Fibroblast of skin of right biceps (primary cell): Measurements from ENCODE around the gene CRB2.
A peak's percentile ranks its signal among the peaks of the same experiment; 100 is the strongest.
"Not testable (repeated sequence)": the region's sequence is repeated elsewhere in the genome, so short reads cannot be mapped to it uniquely, and the experiment has no call there.

Experiments
- DNase-seq: peaks from one replicate; pipeline ENCODE4 v3.0.0-alpha.2; 2013

Gene CRB2

DNA sequence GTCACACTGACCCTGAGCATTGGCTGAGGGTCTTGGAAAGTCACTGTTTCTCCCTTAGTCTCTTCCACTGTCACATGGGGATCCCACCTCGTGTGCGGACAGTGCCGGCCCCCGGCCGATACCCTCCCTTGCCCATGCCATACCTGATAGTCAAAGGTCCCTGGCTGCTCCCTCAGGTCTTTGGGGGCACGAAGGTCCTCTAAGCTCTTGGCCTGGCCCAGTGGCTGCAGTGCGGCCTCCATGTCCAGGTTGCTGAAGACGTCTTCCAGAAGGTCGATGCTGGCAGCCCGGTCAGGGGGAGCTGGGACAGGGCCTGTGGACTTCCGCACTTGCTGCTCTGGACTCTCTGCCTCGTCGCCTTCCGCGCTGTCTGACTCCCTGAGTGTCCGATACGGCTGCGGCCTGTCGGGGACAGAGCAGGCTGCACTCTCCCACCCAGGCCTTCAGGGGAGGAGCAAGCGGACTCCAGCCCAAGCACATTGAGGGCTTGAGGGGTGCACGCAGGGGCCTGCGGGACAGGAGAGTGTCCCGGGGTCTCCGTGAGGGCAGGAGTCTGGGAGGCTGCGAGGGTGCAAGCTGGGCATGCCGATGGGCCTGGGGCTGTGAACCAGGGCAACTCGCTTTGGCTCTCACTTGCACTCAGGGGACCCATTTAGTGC lies 27.6 kb downstream of the CRB2 start:
- no peak for DNase-seq

DNA sequence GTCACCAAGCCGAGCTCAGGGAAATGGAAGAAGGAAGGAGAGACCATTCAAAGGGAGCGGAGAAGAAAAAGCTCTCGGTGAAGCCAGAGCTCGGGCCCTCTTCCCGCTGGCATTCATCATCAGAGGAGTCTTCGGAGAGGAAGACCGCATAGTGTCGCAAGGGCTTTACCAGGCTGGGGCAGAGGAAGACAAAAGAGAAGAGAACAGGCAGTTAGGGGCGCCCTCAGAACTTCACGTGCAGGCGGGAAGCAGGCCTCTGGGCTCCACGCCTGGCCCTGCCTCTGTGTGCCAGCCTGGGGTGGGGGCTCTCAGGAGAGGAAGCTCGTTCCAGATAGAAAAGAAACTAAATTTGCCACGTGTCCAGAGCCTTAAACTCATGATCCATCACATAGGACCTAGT lies 31.7 kb downstream of the CRB2 start:
- DNase-seq, result no peak

DNA sequence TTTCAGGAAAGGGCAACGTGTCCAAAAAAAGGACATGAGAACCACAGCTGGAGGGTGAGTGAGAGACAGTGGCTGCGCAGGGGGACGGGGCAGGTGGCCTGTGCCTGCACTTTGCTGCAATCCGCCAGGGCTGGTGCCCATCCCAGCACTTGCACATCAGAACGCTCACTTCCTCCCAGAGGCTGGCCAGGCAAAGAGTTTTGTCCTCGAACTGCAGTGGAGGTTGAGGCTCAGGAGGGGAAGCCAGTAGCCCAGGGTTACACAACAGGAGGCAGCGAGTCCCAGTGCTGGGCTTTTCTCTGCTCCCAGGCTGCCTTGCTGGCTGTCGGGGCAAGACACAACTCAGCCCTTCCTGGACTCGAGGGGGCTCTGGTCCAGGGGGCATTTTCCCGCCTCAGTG lies 33.1 kb downstream of the CRB2 start:
- no peak for DNase-seq

DNA sequence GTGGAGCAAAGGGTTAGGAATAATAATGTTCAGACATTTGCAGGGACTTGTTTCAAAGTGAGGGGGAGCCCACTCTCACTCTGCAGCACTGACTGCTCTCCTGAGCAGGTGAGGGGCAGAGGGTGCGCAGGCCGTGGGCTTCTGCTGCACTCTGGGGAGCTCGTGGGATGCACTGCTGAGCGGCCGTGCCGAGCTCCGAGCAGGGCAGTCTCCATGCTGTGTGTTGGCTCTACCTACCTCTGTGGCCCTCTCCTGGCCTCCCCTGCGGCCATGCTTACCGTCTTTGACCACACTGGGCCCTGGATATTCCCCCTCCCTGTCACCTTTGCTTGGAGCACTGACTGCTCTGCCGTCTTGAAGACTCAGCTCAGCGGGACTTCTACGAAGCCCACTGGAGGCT lies 33.7 kb downstream of the CRB2 start:
- DNase-seq, result no peak

DNA sequence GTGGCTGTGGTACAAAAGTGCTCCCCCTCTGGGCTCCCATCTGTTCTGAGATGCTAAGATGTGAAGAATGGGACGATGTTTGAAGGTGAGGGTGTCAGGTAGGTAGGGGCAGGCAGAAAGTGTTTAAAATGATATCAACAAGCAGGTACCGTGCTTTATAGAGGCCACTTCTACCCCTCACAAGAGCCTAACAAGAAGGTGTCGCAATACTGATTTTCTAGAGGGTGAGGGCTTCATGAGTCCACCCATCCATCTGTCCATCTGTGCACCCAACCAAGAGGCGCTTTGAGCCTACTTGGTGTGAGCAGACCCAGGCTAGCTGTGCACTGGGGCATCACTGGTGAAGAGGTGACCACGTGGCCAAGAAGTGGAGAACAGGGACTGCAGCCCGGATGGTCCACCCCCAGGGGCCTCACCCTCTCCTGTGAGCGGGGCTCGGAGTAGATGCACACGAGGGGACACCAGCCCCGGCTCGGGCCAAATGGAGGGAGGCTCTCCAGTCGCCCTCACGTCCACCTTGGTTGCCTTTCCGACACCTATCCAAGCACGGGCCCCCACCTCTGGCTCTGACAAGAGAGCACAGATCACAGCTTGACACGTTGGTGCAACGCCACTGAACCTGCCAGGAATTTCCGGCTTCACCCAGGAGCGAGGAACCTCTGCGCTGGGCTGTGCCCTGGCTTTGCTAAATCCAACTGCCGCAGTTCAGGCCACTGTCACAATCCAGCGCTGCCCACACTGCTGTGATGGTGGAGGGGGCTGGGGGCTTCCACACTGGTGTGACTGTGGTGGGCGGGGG lies 34.5 kb downstream of the CRB2 start:
- no peak for DNase-seq

DNA sequence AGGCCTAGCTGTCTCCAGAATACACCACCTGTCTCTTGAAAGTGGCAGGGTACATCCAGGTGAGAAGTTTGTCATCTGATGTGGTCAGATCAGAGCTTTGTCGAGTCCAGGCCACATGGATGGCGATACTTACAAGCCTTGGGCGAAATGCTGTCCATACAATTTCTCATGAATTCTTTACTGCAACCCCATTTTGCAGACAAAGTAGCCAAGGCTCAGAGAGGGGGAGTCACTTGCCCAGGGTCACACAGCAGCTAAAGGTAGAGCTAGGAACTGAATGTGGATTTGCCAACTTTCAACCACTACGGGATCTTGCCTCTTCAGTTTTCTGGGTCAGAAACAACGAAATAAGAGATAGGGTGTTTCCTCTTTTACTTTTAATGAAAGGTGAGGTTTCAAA lies 35.2 kb downstream of the CRB2 start:
- DNase-seq, result no peak

DNA sequence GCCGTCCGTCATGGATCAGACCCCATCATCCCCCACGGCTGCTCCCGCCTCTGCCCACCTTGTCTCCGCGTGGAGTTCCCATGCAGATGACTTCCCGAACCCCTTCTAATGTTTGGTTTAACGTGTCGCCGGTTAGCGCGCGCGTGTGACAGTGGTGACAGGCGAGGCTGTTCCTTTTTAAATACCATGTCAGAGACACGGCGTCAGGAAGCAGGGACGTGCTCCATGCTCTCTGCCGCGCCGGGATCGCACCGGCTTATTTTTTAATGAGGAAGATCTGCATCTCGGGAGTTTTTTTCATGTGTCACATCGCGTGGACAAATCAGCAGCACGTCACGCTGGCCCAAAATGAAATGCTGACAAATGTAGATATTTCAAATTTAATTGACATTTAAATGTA lies 35.9 kb downstream of the CRB2 start:
- no peak for DNase-seq

DNA sequence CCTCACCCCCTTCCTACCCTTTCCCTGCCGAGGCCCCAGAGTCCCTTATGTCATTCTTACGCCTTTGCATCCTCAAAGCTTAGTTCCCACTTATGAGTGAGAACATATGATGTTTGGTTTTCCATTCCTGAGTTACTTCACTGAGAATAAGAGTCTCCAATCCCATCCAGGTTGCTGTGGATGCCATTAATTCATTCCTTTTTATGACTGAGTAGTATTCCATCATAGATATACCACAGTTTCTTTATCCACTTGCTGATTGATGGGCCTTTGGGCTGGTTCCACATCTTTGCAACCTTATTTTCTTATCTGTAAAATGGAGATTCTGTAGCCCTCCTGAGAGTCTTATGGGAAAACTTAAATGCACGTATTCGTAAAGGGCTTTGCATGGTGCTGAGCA lies 36.8 kb downstream of the CRB2 start:
- DNase-seq, result no peak

DNA sequence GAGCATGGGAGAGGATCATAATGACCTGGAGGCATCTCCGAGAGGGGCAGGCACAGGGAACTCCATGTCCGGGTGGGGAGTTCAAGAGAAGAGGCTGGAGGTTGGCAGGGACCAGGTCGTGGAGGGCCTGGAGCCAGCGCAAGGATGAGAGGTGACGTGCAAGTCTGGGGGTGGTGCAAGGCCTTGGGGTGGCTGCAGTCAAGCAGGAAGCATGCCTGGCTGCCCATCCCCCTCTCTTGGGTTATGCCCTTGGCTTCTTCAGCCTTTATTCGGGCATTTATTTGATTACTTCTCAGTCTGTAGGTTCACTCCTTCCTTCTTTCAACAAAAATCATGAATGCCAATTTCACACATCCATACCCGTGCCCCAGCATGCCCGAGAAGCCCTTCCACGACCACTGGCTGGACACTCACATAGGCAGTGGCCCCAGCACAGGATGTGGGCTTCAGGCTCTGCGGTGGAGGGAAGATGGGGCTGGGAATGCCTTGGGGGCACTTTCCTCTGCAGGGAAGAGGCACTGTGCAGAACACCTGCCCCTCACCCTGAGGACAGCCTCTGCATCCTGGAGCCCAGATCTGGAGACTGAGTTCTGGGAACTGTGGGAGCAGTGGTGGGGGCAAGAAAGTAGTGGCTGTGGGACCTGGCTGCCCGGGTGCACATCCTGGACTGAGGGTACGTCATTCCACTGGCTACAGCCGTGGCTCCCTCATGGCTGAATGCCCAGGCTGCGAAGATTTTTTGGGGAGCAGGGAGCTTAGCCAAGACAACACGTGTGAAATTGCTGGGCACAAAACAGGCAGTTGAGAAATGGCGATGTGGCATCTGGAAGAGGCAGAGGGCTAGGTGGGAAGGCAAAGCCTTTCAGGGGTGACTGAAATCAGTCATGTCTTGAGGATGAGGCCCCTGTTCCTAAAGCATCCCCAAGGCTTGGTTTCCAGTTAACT lies 38.6 kb downstream of the CRB2 start:
- DNase-seq, result no peak

DNA sequence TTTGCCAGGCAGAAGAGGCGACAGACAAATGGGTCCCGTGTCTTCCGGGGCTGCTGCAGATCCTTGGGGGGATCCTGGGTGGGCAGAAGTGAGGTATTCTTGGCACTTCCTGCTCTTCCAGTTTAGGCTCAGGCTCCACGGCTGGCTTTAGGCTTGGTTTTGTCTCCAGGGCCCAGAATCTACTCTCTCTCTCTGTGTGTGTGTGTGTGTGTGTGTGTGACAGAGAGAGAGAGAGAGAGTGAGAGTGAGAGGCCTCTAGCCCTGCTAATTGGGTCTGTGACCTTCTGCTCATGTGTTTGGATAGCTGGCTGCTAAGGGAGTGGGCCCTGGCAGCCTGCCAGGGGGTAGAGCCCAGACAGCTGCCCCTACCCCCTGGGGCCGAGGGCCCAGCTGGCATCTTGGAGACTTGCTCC lies 39.3 kb downstream of the CRB2 start:
- DNase-seq, result no peak

DNA sequence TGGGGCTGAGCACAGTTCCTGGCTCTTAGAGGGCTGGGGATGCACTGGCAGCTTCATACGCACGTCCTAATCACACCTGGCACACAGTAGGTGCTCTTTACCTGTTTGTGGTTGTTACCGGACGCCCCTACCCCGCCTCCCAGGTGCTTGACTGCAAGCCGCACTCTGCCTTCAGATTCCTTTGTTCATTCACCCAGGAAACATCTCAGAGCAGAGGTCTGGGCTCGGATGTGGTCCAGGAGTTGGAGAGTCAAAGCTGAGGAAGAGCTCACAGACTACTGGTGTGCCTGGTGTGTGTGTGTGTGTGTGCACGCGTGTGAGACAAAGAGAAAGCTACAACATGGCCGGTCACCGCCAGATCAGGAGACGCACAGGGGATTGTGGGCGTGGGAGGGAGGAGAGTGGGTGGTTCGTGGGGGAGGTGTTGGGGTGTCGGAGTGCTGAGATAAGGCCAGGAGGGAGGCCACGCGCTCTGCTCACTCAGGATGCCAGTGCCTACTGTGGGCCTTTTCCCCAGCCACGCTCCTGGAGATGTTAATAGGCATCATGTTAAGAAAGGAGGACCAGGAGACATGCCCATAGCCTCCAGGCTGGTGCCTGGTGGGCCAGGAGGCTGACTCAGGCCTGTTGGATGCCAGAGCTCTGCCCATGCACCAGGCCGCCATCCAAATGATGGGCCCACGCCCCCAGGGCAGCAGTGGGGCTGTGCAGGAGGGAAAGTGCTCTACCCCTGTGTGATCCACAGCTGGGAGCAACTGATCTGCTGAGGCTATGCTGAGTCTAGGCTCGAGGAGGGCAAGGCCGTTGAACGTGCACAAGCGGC lies 39.9 kb downstream of the CRB2 start:
- DNase-seq, result no peak

DNA sequence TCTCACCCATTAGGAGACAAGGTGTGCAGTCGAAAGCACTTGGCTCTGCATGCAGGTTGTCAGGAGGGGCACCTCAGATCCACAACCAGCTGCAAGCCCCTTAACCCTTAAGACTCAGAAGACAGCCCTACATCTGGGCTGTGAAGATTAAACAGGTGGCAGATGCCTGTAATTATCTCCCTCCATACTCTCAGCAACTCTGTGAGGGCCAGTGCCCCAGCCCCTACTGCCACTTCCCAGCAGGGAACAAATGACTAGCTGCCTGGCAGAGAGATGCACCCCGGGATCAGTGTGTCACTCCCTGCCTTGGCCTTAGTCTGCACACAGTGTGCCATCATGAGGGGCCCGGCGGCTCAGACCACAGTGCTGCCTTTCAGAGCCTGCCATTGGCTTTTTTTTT lies 42.0 kb downstream of the CRB2 start:
- no peak for DNase-seq

DNA sequence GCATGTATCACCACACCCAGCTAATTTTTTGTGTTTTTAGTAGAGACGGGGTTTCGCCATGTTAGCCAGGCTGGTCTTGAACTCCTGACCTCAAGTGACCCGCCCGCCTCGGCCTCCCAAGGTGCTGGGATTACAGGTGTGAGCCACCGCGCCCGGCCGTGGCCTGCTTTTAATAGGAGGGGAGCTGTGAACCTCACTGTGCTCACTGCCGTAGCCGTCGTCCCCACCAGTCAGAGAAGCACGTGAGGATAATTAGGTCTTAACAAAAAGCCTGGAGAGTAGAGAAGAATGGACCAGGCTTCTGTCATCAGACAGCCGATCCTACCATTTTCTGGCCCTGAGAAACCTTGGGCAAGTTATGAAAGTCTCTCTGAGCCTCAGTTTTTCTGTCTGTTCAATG lies 42.9 kb downstream of the CRB2 start:
- not testable (repeated sequence) for DNase-seq

DNA sequence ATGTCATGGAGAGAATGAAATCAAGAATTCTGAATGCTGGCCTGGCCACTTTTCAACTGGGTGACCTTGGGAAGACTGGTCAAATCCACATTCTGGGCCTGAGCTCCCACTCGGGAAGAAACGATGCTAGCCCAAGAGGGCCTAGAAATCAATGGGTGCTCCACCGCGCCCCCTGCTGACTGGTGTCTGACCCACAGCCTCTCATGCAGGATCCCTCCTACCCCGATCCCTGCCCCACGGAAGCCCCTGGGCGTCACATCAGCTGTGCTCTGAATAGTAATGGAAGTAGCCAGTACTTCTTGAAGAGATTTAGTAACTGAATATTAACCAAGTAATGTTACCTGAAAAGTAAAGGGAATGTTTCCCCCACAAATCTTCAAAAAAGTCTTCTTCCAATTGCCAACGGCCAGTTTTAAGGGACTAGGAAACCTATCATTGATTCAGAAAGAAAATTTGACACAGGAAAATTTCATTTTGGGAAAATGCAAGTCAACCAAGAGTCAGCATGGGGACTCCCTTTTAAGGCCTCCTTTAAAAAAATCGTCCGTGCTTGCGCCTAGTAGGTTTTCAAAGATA lies 43.9 kb downstream of the CRB2 start:
- DNase-seq, result no peak

DNA sequence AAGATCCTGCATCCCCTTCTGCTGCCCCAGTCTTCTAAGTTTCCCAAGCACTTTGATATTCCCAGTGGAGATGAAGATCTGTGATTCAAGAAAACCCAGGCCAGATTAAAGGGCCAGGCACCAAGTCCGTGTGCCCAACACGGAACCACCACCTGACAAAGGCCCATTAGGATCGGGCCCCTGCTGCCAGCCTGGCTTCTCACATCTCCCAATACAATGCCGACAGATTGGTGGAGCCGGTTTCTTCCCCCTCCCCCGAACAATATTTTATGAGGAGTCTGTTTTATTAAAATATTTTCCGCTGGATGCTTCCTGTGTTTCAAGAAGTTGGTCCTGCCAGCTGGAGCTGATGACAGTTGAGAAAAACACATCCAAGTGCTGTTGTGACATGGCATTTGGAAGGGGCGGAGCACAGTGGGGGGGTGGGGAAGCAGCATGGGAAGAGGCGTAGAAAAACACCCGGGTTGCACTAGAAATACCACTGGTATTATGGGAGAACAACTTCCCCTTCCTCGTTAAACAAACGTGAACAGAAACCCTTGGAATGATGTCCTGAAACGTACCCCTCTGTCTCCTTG lies 45.0 kb downstream of the CRB2 start:
- DNase-seq, result no peak

DNA sequence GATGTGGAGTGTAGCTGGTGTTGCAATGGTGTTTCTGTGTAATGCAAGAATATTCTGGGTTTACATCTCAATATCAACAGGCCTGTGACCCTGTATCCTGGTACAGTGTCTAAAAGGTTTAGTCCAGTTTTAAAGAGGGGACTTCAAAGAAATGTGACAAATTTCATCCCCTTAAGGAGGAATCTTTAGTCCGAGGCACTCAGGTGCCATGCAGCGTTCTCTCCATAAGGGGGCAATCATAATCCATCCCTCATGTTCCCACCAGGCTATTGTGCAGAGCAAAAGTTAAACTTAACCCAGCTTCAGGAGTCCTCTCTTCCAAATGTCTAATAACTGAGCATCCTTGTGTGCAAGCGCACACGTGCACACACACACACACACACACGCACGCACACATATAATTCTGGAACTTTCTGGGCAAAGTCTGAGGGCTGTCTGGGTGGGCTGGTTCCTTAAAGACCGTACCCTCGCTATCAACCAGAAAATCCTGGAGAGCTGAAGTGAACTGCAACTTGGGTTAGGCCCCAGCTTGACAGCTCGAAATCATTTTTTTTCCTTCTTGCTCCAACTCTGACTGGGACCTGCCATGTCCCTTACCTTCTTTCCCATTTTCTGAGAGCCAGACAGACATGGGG lies 46.0 kb downstream of the CRB2 start:
- DNase-seq, result peak; percentile 54

DNA sequence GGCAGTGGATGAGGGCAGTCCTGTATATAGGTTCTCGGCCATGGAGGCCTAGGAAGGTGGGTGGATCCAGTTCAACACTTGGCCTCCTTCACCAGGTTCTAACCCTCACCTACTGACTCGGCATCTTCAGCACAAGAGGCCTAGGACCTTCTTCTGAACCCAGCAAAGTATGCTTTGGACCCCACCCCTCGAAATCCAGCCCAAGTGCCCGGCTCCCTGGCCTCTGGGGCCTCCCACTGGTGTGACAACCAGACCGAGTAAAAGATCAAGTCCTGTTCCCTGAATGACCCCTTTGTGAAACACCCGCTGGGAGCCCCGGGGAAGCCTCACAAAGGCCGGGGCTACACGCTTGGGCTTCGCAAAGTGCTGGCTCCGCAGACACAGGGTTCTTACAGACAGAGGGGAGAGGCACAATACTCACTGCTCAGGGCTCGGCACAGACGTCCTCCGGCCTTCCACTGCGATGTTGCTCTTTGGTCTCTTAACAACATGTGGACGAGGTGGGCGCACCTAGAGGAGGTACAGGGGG lies 47.0 kb downstream of the CRB2 start:
- no peak for DNase-seq

DNA sequence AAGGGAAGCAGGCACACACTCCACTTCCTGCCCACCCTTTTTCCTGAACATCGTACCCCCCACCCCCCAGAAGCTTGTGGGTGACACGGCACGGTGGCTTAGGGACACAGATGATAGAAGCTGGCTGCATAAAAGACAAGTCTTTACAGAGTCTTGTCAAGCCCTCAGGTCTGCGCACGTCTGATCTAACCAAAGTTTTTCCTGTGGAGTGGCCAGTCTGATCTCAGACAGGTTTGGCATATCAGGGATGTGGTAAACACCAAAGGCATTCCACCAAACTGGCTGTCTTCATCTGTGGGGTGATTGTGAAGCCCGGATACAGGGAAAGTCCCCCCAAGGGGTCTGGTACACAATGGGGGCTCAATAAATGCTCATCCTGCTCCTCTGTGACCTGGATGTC lies 50.0 kb downstream of the CRB2 start:
- no peak for DNase-seq

DNA sequence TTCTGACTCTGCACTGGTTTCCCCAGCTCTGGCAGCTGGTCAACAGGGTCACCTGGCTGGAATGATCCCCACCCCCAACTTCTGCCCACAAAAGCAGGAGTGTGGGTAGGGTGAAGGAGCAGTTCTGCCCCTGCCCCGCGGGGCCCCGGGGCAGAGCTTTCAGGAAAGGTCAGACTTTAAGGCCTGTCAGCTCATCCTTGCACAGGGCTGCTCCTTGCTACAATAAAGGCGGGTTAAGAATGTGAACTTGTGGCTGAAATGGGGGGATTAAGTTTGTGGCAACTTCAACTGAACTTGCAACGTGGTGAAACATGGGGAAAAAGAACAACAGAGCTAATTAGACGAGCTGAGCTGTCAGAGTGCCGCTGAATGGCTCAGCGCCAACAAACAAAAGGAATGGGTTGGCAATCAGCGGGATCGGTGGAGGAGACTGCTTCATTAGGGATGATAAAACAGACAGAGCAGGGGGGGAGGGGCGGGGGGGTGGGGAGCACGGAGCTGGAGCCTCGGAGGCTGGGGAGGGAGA lies 50.8 kb downstream of the CRB2 start:
- DNase-seq, result peak; percentile 43

DNA sequence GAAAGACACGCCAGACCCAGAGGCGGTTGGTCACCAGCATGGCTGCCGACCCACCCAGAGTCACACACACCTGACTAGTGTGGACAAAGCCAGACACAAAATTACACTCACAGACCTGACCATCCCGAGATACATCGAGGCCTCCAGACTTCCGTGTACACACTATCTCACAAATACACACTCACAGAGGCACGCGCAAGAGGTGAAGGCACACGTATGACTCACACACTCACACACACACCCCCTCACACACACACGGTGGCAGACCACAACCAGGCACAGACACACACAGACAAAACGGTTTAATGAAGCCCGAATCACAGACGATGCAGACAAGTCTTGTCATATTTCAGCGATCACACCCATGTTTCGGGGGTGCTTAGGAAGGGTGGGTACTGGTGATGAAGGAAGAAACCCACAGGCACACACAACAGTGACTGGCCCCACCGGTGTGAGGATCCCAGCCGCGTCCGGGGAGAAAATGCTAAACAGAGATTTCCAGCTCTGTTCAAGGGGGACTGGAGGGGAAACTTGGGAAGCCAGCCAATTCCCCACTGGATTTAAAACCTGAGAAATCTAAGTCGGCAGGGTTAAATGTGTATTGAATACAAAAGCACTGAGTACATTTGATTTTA lies 51.3 kb downstream of the CRB2 start:
- peak; percentile 48 for DNase-seq
